Psoas muscle (tissue), 8 donors: ENCODE data around the gene ECI1. TPM values are rescaled to one million over a fixed set of nuclear protein-coding genes. Genes with fewer than 3 reads are reported as not detected.

Experiments used
- ATAC-seq, 4 donors: fragments of 200-7000 bp; cut with Tn5 transposase; one replicate each; pipeline ENCODE4 v1.9.1; 2020; ENCODE audit warnings: moderate library complexity in 3 of 4, mild to moderate bottlenecking in 2 of 4
- DNase-seq, 2 donors: peaks; one replicate each; pipeline ENCODE4 v3.0.0-alpha.2; 2020
- H3K27ac ChIP-seq: fragments of 200-600 bp; one replicate; pipeline ENCODE4 v1.8.0; 2022
- H3K27me3 ChIP-seq, 3 donors: fragments of 200-600 bp in 1 of 3; one replicate each; pipeline versions ENCODE4 v1.6.1 to v1.8.0; 2013 to 2022; ENCODE audit warnings: low read length in 2 of 3, mild to moderate bottlenecking in 2 of 3, moderate library complexity in 1 of 3; ENCODE audit not compliant: insufficient read depth in 3 of 3
- H3K36me3 ChIP-seq, 2 donors: fragments of 200-600 bp in 1 of 2; one replicate each; pipeline versions ENCODE4 v1.6.1 to v1.8.0; 2013 to 2022; ENCODE audit warnings: low read depth in 1 of 2, mild to moderate bottlenecking in 1 of 2, moderate library complexity in 1 of 2; ENCODE audit not compliant: insufficient read depth in 1 of 2
- H3K4me1 ChIP-seq: fragments of 200-600 bp; one replicate; pipeline ENCODE4 v1.8.0; 2022
- H3K4me3 ChIP-seq: fragments of 200-600 bp; one replicate; pipeline ENCODE4 v1.8.0; 2022; ENCODE audit warnings: mild to moderate bottlenecking
- H3K9me3 ChIP-seq: fragments of 200-600 bp; one replicate; pipeline ENCODE4 v1.8.0; 2022
- CTCF ChIP-seq: fragments of 200-600 bp; IDR thresholded peaks from one replicate; pipeline ENCODE4 v1.8.0; 2022; ENCODE audit warnings: antibody characterized with exemption
- WGBS, 3 donors: extraction: QIAGEN DNeasy Blood & Tissue Kit; methylation state at CpG; one replicate each; pipeline versions ENCODE4 v1.1.6 to v1.1.7; 2013; 5-methylcytosine and 5-hydroxymethylcytosine counted together
- intact Hi-C, 2 donors: fragments of 100-400 bp; cut with DNase I; formaldehyde crosslinking; loops; one replicate each; pipeline versions ENCODE4 v1.11.0 to v1.14.2; 2022
- polyA plus RNA-seq, 3 donors: library from polyadenylated mRNA; stranded (reverse); fragments of 200-250 nt; gene quantifications; one replicate each; pipeline ENCODE4 v1.2.3, GENCODE V29; 2013
- total RNA-seq, 4 donors: library from RNA; stranded (reverse); fragmentation: NEBNext Ultra II Directional in 2 of 4; extraction: Animal tissue kit (Norgen Biotek cat#: 25700) in 2 of 4; gene quantifications; one replicate each; pipeline versions ENCODE4 v1.2.1 to v1.2.4, GENCODE V29; 2021 to 2023
- donor health status: healthy with polysubstance abuse.
- donor health status: DM: no; HTN: no; CAD: no; lungs with moderate emphysema.
- donor health status: Bipolar disorder and iron deficiency.
- donor health status: healthy.
- donor health status: DM: yes; HTN: yes; CAD: no.
- donor health status: DM: no; HTN: no; CAD: no.
- donor health status: DM: no; HTN: no; CAD: no.
- donor health status: DM: yes; HTN: yes; CAD: no.

ECI1 gene
- total and polyA plus RNA-seq, 7 donors: 81.7 to 205 (median 138) TPM

GRCh38 chr16:2210386-2211365, 40.7 kb downstream of the ECI1 start, which contains the start of gene BRICD5:
Gene BRICD5, minus strand, starts transcription at chr16:2210863. Its CDS starts 30 bp downstream, at chr16:2210833.
- H3K4me3 ChIP-seq: no peak within 1 kb of the TSS
- ATAC-seq: peak in 3 of 4 donors; percentile 4 to 28 (median 4)
- intact Hi-C loops: no loop called here
- H3K36me3 ChIP-seq: peaks cover 0 to 38% of the 10 kb centered on the region in 2 donors
- H3K9me3 ChIP-seq: no peaks in the 10 kb centered on the region
- H3K27me3 ChIP-seq: no peaks in the 10 kb centered on the region
- peaks cover 54% of the 10 kb centered on the region for H3K4me1 ChIP-seq
- no peak for DNase-seq
- peak within 1 kb of the TSS; percentile 90 for H3K27ac ChIP-seq
- 25 to 47% (median 37%) methylated on average over 24 of the region's 24 CpGs for WGBS, 3 donors
- no peak for TF ChIP-seq CTCF

- TF ChIP-seq CTCF: no peak
- no peaks in the 10 kb centered on the region for H3K9me3 ChIP-seq
- DNase-seq (no peak), ATAC-seq (no peak)
- peak overlapping the region; percentile 90 for H3K27ac ChIP-seq
- H3K4me1 ChIP-seq: peaks cover 54% of the 10 kb centered on the region
- 70 to 81% (median 78%) methylated on average over 16 to 17 of the region's 17 CpGs for WGBS, 3 donors
- H3K36me3 ChIP-seq: peaks cover 0 to 38% of the 10 kb centered on the region in 2 donors
- H3K4me3 ChIP-seq: no peak overlapping the region
- intact Hi-C loops: no loop called here
- no peaks in the 10 kb centered on the region for H3K27me3 ChIP-seq
These were observed 41.4 kb downstream of the ECI1 start for GRCh38 chr16:2210009-2210332.

GRCh38 chr16:2209258-2210008, 42.0 kb downstream of the ECI1 start:
- Histone ChIP-seq H3K36me3 (peaks cover 0 to 38% of the 10 kb centered on the region in 2 donors), H3K4me1 (peaks cover 58% of the 10 kb centered on the region), H3K27me3 (no peaks in the 10 kb centered on the region), H3K27ac (peak overlapping the region; percentile 90), H3K4me3 (no peak overlapping the region), H3K9me3 (no peaks in the 10 kb centered on the region)
- no peak for TF ChIP-seq CTCF
- intact Hi-C loops: loop anchor here in 1 of 2 donors (5.0 kb wide), 1 partner anchor 52 kb away; the partner anchor contains the start of gene TRAF7
- WGBS, 3 donors: 78 to 82% (median 80%) methylated on average over 25 to 29 of the region's 29 CpGs
- ATAC-seq: no peak
- no peak for DNase-seq

GRCh38 chr16:2208772-2209171, 42.6 kb downstream of the ECI1 start:
- no peaks in the 10 kb centered on the region for H3K9me3 ChIP-seq
- no peaks in the 10 kb centered on the region for H3K27me3 ChIP-seq
- H3K36me3 ChIP-seq: peaks cover 0 to 38% of the 10 kb centered on the region in 2 donors
- TF ChIP-seq CTCF: no peak
- intact Hi-C loops: loop anchor here in 1 of 2 donors (5.0 kb wide), 1 partner anchor 51 kb away; the partner anchor contains the start of gene TRAF7
- no peak overlapping the region for H3K27ac ChIP-seq
- WGBS, 3 donors: 81 to 82% (median 81%) methylated on average over 7 to 9 of the region's 9 CpGs
- no peak overlapping the region for H3K4me3 ChIP-seq
- DNase-seq (no peak), ATAC-seq (no peak)
- peaks cover 58% of the 10 kb centered on the region for H3K4me1 ChIP-seq
